Neural progenitor cell (in vitro differentiated cells): ENCODE results near the gene ZNF672. TPM values are rescaled to one million over a fixed set of nuclear protein-coding genes. Genes with fewer than 3 reads are reported as not detected.

ENCODE experiments used
- DNase-seq: peaks from one replicate; pipeline ENCODE4 v3.0.0-alpha.2; 2016; ENCODE audit warnings: low spot score
- H2AFZ ChIP-seq: fragments of 200-600 bp; sonication (generic); replicated peaks from 2 replicates; pipeline ENCODE4 v1.6.1; 2016; ENCODE audit warnings: antibody characterized with exemption
- H3F3A ChIP-seq: fragments of 200-600 bp; sonication (generic); 2 replicates; pipeline ENCODE4 v1.6.1; 2016; ENCODE audit warnings: antibody characterized with exemption, low read depth
- H3K27ac ChIP-seq: fragments of 200-600 bp; sonication (generic); 2 replicates; pipeline ENCODE4 v1.5.1; 2016; ENCODE audit warnings: mild to moderate bottlenecking
- H3K27me3 ChIP-seq: fragments of 200-600 bp; sonication (generic); 2 replicates; pipeline ENCODE4 v1.6.1; 2016; ENCODE audit warnings: mild to moderate bottlenecking, moderate library complexity
- H3K36me3 ChIP-seq: fragments of 200-600 bp; sonication (generic); 2 replicates; pipeline ENCODE4 v1.5.1; 2016
- H3K4me1 ChIP-seq: fragments of 200-600 bp; sonication (generic); 2 replicates; pipeline ENCODE4 v1.6.1; 2016; ENCODE audit warnings: mixed run types
- H3K4me2 ChIP-seq: fragments of 200-600 bp; sonication (generic); 2 replicates; pipeline ENCODE4 v1.6.1; 2016
- H3K4me3 ChIP-seq: fragments of 200-600 bp; sonication (generic); 2 replicates; pipeline ENCODE4 v1.5.1; 2016
- H3K79me2 ChIP-seq: fragments of 200-600 bp; sonication (generic); 2 replicates; pipeline ENCODE4 v1.6.1; 2016; ENCODE audit warnings: low read depth
- H3K9ac ChIP-seq: fragments of 200-600 bp; sonication (generic); 2 replicates; pipeline ENCODE4 v1.6.1; 2016
- H3K9me3 ChIP-seq: fragments of 200-600 bp; sonication (generic); 2 replicates; pipeline ENCODE4 v1.5.1; 2016; ENCODE audit warnings: low read depth
- H4K20me1 ChIP-seq: fragments of 200-600 bp; sonication (generic); 2 replicates; pipeline ENCODE4 v1.6.1; 2016; ENCODE audit warnings: low read depth
- H3K27ac Mint-ChIP-seq: 3 replicates; pipeline ENCODE4 v1.8.0; 2021; ENCODE audit warnings: mixed read lengths
- H3K27me3 Mint-ChIP-seq: 2 replicates; pipeline ENCODE4 v1.8.0; 2022; ENCODE audit warnings: low read depth, mild to moderate bottlenecking, inconsistent platforms, moderate library complexity, mixed read lengths; ENCODE audit not compliant: insufficient read depth
- H3K36me3 Mint-ChIP-seq: 3 replicates; pipeline ENCODE4 v1.8.0; 2021; ENCODE audit warnings: mixed read lengths
- H3K4me1 Mint-ChIP-seq: 3 replicates; pipeline ENCODE4 v1.8.0; 2021; ENCODE audit warnings: mixed read lengths
- H3K4me3 Mint-ChIP-seq: 3 replicates; pipeline ENCODE4 v1.8.0; 2021; ENCODE audit warnings: mild to moderate bottlenecking, moderate library complexity, mixed read lengths
- H3K9me3 Mint-ChIP-seq: 3 replicates; pipeline ENCODE4 v1.8.0; 2020; ENCODE audit warnings: mixed read lengths
- CTCF ChIP-seq: fragments of 200-600 bp; sonication (generic); IDR thresholded peaks from 2 replicates; pipeline ENCODE4 v1.5.1; 2017; ENCODE audit warnings: antibody characterized with exemption, mild to moderate bottlenecking
- EZH2 ChIP-seq: fragments of 200-600 bp; sonication (generic); IDR thresholded peaks from 2 replicates; pipeline ENCODE4 v1.6.1; 2017; ENCODE audit warnings: antibody characterized with exemption, mild to moderate bottlenecking, moderate library complexity
- EZH2phosphoT487 ChIP-seq: fragments of 200-600 bp; sonication (generic); IDR thresholded peaks from 2 replicates; pipeline ENCODE4 v1.6.1; 2017; ENCODE audit warnings: antibody characterized with exemption
- total RNA-seq: library from RNA; depleted of rRNA; stranded (reverse); fragments of >200 nt; gene quantifications from 2 replicates; pipeline ENCODE4 v1.2.3, GENCODE V29; 2015; ENCODE audit warnings: low replicate concordance

Gene ZNF672
- total RNA-seq, 1 donor from 2014 or later, result 16.9 TPM

GRCh38 chr1:248841702-248842395, 3.8 kb downstream of the ZNF672 start:
- no peak overlapping the region for H3K4me3 Mint-ChIP-seq
- no peak overlapping the region for H3K9ac ChIP-seq
- H3K27ac ChIP-seq, result no peak overlapping the region

GRCh38 chr1:248842781-248843331, 4.8 kb downstream of the ZNF672 start:
- Histone ChIP-seq H3K36me3 (no peaks in the 10 kb centered on the region), H3K27ac (no peak overlapping the region), H3K4me1 (peaks cover 5% of the 10 kb centered on the region), H3K9me3 (no peaks in the 10 kb centered on the region), H3K79me2 (peaks cover 49% of the 10 kb centered on the region), H3K27me3 (no peaks in the 10 kb centered on the region), H3K4me3 (no peak overlapping the region), H4K20me1 (peaks cover 30% of the 10 kb centered on the region), H3K4me2 (no peak overlapping the region), H3F3A (peaks cover 14% of the 10 kb centered on the region), H2AFZ (no peak overlapping the region), H3K9ac (no peak overlapping the region)
- TF ChIP-seq EZH2phosphoT487, result no peak
- TF ChIP-seq CTCF, result no peak
- no peak for TF ChIP-seq EZH2
- no peaks in the 10 kb centered on the region for H3K9me3 Mint-ChIP-seq
- no peaks in the 10 kb centered on the region for H3K27me3 Mint-ChIP-seq
- peaks cover 5% of the 10 kb centered on the region for H3K36me3 Mint-ChIP-seq
- H3K4me3 Mint-ChIP-seq, result no peak overlapping the region
- DNase-seq, result no peak
- H3K4me1 Mint-ChIP-seq, result peaks cover 22% of the 10 kb centered on the region
- no peak overlapping the region for H3K27ac Mint-ChIP-seq

More at GRCh38 chr1:248841702-248842395, 3.8 kb downstream of the ZNF672 start:
- Mint-ChIP-seq H3K27ac (no peak overlapping the region), H3K4me1 (peaks cover 22% of the 10 kb centered on the region), H3K36me3 (peaks cover 5% of the 10 kb centered on the region), H3K9me3 (no peaks in the 10 kb centered on the region), H3K27me3 (no peaks in the 10 kb centered on the region)
- no peak overlapping the region for H3K4me2 ChIP-seq
- TF ChIP-seq CTCF, result peak; percentile 74
- TF ChIP-seq EZH2, result no peak
- no peak for TF ChIP-seq EZH2phosphoT487
- no peaks in the 10 kb centered on the region for H3K9me3 ChIP-seq
- peaks cover 49% of the 10 kb centered on the region for H3K79me2 ChIP-seq
- peak; percentile 69 for DNase-seq
- H2AFZ ChIP-seq, result no peak overlapping the region
- H3K4me1 ChIP-seq, result peaks cover 8% of the 10 kb centered on the region
- no peaks in the 10 kb centered on the region for H3K36me3 ChIP-seq
- peaks cover 14% of the 10 kb centered on the region for H3F3A ChIP-seq
- peaks cover 30% of the 10 kb centered on the region for H4K20me1 ChIP-seq
- H3K4me3 ChIP-seq, result no peak overlapping the region
- no peaks in the 10 kb centered on the region for H3K27me3 ChIP-seq

GRCh38 chr1:248843687-248844086, 5.7 kb downstream of the ZNF672 start:
- H3F3A ChIP-seq, result peaks cover 8% of the 10 kb centered on the region
- no peak overlapping the region for H2AFZ ChIP-seq
- peaks cover 30% of the 10 kb centered on the region for H4K20me1 ChIP-seq
- H3K27me3 ChIP-seq, result no peaks in the 10 kb centered on the region
- DNase-seq, result no peak
- Mint-ChIP-seq H3K4me3 (no peak overlapping the region), H3K27ac (no peak overlapping the region), H3K27me3 (no peaks in the 10 kb centered on the region), H3K9me3 (no peaks in the 10 kb centered on the region), H3K36me3 (peaks cover 6% of the 10 kb centered on the region), H3K4me1 (peaks cover 22% of the 10 kb centered on the region)
- peaks cover 49% of the 10 kb centered on the region for H3K79me2 ChIP-seq
- TF ChIP-seq CTCF, result no peak
- TF ChIP-seq EZH2phosphoT487, result no peak
- no peak for TF ChIP-seq EZH2
- peaks cover 5% of the 10 kb centered on the region for H3K4me1 ChIP-seq
- no peak overlapping the region for H3K4me3 ChIP-seq
- no peaks in the 10 kb centered on the region for H3K36me3 ChIP-seq
- no peak overlapping the region for H3K4me2 ChIP-seq
- H3K27ac ChIP-seq, result no peak overlapping the region
- no peaks in the 10 kb centered on the region for H3K9me3 ChIP-seq
- no peak overlapping the region for H3K9ac ChIP-seq
